SHP77 (cell line): ENCODE measurements around the gene RNGTT.
"Not testable (repeated sequence)": the region's sequence is repeated elsewhere in the genome, so short reads cannot be mapped to it uniquely, and the experiment has no call there.

Experiments
- DNase-seq, 2 experiments: peaks; one replicate each; lab custom pipeline; 2025; lab: John Stamatoyannopoulos, UW

The RNGTT gene

DNA sequence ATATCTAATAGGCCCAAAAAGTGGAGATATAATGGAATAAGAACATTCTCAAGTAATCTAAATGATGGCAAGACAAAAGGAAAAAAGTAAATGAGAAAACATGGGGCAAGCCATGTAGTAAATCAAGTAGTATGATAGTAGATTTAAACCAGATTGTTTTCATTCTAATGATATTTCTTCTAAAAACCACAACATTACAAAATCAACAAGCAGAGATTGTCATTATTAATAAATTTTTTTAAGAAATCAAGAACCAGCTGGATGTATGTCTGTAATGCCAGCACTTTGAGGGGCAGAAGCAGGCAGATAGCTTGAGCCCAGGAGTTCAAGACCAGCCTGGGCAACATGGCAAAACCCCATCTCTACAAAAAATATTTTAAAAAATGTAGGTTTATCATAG lies 155.0 kb downstream of the RNGTT start:
- DNase-seq, result no peak

DNA sequence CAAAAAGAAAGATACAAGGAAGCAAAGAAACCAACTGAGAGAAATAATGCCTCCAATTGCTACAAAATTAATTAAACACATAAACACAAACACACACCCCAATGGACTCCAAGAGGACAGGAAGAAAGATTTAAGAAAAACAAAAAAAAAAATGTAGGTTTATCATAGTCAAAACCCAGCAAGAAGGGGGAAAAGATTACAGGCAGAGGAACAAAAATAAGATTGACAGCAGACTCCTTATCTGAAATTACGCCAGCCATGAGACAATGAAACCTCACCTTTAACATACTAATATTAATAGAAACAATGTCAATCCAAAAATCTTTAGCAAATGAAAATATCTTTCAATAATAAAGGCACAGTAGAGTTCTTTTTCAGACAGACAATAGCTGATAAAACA lies 155.8 kb downstream of the RNGTT start:
- DNase-seq, result no peak

DNA sequence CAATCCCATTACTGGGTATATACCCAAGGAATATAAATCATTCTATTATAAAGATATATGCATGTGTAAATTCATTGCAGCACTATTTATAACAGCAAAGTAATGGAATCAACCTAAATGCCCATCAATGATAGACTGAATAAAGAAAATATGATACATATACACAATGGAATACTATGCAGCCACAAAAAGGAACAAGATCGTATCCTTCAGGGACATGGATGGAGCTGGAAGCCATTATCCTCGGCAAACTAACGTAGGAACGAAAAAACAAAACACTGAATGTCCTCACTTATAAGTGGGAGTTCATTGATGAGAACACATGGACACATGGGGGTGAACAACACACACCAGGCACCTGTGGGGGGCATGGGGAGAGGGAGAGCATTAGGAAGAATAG lies 156.7 kb downstream of the RNGTT start:
- DNase-seq, result no peak

DNA sequence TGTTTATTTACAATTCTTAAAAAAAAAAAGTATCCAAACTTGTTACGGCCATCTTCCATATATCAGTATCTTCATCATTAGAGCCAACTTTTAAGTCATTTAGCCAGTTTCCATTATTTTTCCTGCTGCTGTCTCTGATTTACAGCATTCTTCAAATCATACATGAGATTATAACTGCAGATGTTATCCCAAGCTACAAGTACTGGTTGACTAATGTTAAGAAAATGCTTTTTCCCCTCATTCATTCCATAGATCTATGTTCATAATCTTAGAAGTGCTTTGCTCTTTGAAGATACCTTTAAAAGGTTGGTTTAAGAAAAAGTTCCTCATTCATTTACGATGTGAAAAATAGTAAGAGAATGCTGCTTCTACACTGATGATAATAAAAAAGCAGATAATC lies 158.7 kb downstream of the RNGTT start:
- DNase-seq, result no peak

DNA sequence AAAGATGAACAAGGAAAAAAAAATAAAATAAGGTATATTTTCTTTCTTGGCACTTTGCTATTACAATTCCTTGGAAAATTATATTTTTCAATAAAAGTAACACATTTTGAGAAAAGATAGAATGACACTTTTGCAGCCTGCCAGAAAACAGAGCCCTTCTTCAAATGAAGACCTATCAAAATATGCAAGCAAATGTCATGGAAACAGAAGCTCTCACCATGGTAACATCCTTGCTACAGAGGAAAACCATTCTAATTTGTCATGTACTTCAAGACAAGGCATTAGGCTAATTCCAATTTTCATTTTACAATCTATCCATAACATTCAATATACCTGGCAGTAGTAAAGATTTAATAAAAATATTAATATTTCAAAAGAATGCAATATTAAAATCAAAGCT lies 177.9 kb downstream of the RNGTT start:
- DNase-seq, result no peak

DNA sequence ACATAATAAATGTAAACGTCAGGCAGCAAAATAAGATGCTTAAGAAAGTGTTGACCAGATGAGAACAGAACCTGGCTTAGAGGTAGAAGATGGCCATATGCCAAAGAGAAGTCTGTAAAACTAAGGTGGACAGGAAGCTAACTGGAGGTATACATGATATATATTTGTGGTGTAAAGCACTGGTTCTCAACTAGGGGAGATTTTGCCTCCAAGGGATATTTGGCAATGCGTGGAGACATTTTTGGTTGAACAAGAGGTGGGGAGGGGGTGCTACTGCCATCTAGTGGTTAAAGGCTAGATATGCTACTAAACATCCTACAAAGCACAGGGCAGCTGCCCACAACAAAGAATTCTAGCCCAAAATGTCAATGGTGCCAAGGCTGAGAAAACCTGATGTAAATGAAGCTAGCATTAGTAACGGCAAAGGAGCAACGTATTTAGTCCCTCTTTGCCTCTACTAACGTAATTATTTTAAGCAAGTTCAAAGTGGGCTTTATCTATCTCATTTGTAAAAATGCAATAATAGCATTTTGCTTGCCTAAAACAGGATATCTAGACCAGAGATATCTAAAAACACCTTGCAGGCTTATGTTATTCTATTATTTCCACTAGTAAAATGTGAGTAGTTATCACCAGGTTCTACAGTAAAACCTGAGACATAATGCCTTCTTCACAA lies 182.6 kb downstream of the RNGTT start:
- peak; percentile 69 to 73 for DNase-seq

DNA sequence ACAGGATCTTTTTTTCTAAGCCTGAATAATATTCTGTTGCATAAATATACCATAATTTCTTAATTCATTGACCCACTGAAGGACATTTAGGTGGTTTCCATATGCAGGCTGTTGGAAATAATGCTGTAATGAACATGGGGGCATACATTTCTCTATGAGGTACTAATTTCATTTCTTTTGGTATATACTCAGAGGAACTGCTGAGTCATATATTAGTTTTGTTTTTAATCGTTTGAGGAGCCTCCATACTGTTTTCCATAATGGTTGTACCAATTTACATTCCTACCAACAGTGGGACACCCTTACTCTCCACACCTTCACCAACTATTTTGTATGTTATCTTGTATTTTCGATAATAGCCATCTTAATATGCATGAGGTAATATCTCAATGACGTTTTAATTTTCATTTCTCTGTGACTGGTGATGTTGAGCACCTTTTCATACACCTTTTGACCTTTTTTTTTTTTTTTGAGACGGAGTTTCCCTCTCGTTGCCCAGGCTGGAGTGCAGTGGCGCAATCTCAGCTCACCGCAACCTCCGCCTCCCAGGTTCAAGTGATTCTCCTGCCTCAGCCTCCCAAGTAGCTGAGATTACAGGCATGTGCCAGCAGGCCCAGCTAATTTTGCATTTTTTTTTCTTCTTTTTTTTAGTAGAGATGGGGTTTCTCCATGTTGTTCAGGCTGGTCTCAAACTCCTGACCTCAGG lies 187.4 kb downstream of the RNGTT start:
- DNase-seq, result no peak

DNA sequence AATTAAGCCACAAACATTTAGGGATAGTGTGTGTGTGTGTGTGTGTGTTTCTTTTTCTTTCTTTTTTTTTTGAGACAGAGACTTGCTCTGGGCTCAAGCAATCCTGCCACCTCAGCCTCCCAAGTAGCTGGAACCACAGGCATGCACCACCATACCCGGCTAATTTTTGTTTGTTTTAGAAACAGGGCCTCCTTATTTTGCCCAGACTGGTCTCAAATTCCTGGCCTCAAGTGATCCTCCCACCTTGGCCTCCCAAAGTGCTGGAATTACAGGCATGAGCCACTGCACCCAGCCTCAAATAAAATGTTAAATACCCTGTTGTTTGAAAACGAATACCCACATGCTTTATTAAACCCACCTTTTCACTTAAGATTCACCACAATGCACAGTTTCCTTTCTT lies 195.3 kb downstream of the RNGTT start:
- not testable (repeated sequence) for DNase-seq

DNA sequence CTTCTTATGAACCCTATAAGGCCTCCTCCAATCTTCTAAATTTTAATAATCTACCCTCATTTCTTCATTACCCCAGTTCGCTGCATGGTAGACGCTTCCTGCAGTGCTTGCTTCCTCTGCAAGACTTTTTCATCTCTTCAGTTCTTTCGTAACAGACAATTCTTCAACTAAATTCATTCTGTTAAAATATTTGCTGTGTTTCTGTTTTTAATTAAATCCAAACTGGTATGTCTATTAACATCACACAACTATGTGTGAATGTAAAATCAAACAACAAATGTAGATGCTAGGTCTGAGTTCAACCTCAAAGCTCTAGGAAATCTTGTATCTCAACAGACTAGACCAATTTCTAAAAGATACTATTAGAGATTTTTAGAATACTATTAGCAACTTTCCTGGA lies 199.3 kb downstream of the RNGTT start:
- DNase-seq, result no peak

DNA sequence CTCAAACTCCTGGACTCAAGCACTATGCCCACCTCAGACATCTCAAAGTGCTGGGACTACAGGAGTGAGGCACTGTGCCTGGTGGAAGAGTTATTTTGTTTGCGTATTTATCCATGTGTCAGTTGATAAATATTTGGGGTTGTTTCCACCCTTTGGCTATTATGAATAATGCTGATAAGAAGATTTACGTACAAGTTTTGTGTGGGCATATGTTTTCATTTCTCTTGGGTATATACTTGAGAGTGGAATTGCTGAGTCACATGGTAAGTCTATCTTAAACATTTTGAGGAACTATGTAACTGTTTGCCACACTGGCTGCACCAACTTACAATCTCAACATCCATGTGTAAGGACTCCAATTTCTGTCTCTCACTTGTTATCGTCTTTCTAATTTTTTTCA lies 200.3 kb downstream of the RNGTT start:
- DNase-seq, result no peak

DNA sequence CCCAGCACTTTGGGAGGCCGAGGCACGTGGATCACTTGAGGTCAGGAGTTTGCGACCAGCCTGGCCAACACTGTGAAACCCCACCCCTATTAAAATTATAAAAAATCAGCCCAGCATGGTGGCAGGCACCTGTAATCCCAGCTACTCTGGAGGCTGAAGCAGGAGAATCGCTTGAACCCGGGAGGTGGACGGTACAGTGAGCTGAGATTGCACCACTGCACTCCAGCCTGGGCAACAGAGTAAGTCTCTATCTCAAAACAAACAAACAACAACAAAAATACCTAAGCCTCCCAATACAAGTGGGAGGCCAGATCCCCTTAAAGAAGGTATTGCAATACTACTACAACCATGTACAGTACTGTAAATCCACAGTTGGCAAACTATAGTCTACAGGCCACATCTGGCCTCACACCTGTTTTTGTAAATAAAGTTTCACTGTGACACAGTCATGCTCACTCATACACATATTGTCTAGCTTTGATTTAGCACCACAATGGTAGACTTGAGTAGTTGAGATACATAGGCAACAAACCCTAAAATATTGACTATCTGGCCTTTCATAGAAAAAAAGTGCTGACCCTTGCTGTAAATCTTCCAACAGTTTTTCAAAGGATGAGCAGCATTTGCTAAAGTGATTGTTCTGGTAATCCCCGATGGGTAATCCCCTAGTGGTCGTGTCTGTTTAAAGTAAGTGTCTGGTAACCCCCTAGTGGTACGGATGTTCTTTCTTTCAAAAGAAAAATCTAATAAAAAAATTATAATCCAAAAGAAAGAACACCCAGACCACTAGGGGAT lies 202.0 kb downstream of the RNGTT start:
- no peak for DNase-seq

DNA sequence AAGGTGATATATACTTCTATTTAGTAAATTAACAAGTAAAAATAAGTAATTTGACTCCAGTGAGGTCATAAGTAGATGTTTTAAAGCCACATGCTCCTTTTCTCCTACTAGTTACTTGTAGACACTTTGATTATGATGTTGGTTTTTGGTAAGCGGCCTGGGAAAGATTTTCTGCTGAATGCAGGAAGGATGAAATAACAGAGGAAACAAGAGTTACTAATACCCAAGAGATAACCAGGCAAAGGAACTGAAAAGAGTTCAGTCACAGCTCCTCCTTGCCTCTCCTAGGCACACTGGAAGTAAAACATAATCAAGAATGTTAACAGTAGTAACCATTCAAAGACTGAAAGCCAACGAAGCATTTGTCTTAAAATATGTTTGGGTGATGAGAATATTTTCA lies 203.3 kb downstream of the RNGTT start:
- no peak for DNase-seq

DNA sequence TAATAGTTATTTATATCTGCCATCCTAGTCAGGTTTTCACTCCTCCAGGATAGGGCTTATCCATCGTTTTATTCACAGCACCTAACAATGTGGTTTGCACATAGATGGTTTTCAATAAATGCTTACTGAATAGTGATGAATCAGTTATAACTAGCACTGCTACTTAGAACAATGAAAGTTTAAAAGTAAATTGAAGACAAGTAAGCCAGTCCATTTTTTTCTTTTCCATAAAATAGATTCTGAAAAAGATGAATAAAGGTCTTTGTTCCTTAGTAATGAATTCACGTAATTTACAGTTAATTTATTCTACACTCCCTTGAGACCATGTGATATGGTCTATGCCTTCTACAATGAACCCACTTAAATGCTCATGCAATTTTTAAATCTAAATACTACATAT lies 212.5 kb downstream of the RNGTT start:
- no peak for DNase-seq

DNA sequence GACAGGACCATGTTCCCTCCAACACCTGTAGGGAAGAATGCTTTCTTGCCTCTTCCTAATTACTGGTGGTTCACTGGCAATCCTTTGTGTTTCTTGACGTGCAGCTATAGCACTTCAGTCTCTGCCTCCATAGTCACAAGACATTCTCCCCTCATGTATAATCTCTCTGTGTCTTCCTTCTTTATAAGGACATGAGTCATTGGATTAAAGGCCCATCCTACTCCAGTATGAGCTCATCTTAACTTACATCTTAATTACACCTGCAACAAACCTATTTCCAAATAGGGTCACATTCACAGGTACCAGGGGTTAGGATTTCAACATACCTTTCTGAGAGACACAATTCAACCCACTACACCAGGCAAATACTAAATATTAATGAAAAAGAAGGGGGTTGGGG lies 213.6 kb downstream of the RNGTT start:
- no peak for DNase-seq

DNA sequence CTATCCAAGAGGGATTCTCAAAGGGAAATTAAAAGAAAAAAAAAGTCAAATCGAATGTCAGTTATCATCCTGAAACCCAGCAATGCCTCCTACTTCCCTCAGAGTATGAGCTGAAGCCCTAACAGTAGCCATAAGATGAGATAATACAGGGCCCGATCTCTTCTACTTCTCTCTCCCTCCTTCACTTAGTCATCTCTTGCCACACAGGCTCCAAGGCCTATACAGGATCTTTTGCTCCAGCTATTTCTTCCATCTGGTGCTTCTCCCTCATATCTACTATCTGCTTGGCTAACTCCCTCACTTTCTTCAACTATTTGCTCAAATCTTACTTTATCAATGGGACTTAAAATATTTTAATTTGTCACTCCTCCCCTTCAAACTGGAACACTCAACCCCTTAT lies 215.3 kb downstream of the RNGTT start:
- DNase-seq, result no peak

DNA sequence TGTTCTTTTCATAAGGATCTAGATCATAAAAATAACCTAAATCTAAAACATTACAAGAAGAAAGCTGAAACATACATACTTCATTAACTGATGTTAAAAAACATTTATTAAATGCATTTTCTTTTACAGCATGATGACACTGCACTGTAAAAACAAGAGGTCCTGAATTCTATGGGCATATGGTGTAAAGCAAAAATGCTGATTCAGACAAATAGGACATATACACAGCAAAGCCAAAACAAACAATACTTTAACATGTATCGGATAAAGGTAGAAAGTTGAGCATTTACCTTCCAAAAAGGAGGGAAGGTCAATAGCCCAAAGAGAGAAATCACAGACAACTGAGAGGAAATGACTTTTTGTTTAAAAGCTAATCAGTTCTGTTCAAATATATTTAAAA lies 221.5 kb downstream of the RNGTT start:
- DNase-seq, result no peak

DNA sequence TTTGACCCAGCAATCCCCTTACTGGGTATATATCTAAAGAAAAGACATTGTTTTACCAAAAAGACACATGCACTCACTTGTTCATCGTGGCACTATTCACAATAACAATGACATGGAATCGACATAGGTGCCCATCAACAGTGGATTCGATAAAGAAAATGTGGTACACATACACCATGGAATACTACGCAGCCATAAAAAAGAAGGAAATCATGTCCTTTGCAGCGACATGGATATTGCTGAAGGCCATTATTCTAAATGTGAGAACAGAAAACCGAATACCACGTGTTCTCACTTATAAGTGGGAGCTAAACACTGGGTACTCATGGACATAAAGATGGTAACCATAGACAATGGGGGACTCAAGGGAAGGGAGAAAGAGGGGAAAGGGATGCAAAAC lies 222.3 kb downstream of the RNGTT start:
- no peak for DNase-seq

DNA sequence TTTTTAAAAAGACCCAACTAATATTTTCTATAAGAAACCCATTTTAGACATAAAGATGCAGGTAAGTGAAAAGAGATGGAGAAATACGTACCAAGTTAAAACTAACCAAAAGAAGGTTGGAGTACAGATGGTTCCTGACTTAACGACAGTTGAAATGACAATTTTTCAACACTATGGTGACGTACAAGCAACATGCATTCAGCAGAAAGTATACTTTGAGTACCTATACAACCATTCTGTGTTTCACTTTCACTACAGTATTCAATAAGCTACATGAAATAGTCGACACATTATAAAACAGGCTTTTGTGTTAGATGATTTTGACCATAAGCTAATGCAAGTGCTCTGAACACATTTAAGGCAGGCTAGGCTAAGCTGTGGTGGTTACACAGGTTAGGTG lies 228.9 kb downstream of the RNGTT start:
- no peak for DNase-seq

DNA sequence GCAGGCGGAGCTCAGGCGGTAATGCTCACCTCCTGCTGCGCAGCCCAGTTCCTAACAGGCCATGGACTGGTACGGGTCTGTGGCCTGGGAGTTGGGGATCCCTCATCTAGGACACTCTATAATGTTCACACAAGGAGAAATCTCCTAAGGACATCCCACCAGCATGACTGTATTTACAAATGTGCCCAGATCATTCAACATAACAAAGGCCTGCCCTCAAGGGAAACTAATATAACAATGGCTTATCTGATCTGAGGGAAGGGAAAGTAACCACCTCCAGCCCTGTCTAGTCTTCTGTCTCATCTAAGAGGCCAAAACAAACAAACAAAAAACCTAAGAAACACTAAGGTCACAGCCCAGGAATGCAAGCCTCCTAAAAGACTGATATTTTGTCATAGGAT lies 232.8 kb downstream of the RNGTT start:
- DNase-seq, result no peak

DNA sequence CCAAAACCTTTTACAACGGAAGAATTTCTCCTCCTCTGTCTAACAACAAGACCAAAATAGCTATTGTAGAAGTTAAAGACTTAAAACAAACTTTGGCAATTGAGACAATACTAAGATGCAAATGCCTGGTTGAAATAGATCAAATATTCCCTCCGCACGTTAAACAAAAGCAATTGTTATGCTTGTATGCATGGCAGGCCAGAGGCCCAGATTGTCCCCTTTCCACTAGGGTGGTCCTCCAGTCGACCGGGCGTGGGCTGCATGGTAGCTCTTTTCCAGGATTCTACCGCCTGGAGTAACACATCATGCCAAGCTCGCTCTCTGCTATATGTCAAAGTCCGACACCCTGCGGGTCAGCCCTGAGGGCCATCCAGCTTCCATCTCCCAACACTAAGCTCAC lies 234.7 kb downstream of the RNGTT start:
- no peak for DNase-seq

DNA sequence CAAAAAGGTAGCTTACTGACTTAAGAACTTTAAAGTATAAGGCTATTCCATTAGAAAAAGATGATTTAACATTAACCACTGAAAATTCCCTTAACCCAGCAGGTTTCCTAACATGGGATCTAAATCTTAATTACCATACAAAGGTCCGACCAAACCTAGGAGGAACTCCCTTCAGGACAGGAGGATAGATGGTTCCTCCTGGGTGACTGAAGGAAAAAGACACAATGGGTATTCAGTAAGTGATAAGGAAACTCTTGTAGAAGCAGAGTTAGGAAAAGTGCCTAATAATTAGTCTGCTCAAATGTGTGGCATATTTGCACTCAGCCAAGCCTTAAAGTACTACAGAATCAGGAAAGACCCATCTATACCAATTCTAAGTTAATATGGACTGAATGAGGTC lies 237.0 kb downstream of the RNGTT start:
- not testable (repeated sequence) for DNase-seq

DNA sequence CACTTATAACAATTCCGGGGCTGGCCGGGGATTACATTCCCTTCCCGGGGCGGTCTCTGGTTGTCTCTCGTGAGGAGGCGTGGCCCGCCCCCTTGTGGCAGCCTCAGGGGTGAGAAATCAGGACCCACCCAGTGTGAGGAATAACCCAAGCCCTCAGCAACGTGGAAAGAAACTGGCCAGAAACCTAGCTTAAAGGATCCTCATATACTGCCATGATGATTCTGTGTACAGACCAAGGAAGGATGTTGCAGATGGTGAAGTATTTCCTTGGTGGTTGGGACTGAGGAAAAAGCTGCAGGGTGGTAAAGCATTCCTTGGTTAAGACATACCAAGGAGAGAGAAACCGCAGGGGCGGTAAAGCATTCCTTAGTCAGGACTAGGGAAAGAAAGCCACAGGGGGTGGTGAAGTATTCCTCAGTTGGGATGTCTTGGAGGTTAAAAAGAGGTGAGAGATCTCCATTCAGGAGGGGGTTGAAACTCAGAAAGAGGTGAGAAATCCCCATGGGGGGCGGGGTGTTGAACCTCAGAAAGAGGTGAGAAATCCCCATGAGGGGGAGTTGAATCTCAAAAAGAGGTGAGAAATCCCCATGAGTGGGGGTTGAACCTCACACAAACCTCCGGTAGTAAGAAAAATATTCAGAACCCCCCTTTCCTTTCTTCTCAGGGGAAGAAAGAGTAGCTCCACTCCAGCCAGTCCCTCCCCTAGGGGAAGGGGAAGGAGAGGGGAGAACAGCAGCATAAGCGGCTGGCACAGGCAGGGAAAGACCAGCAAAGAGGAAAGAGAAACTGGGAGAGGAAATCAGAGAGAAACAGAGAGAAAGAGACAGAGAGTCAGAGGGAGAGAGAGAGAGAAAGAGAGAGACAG lies 238.1 kb downstream of the RNGTT start:
- DNase-seq, result peak in 1 of 2 experiments; percentile 17
